ENCODE results near the gene CYP26C1. TPM values are rescaled to one million over a fixed set of nuclear protein-coding genes. Genes with fewer than 3 reads are reported as not detected.

CYP26C1 gene
- total RNA-seq, 1 donor from 2014 or later = 0.10 TPM

DNA sequence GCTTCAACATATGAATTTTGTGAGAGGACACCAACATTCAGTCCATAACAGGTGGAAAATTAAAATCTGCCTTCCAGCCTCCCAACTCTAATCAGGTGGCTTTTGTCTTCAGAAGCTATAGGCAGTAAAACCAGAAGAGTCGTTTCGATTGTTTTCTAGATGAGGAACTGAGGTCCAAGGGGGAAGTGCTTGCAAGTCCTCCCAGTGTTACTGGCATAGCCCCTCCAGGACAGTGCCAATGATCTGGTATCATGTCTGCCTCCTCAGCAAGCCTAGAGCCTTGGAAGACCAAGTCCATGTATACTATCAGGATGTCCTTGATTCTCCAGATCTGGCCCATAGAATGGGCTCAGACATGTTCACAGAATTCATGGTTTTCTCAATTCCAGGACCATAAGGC lies 30.0 kb downstream of the CYP26C1 start:
- Mint-ChIP-seq H3K9me3 (ENCODE audit: unreplicated experiment) (no peaks in the 10 kb centered on the region), H3K27ac (ENCODE audit: unreplicated experiment) (no peak overlapping the region), H3K27me3 (ENCODE audit: unreplicated experiment) (no peaks in the 10 kb centered on the region), H3K4me1 (ENCODE audit: low read depth, unreplicated experiment) (peaks cover 5% of the 10 kb centered on the region), H3K36me3 (ENCODE audit: unreplicated experiment) (no peaks in the 10 kb centered on the region), H3K4me3 (ENCODE audit: unreplicated experiment) (no peak overlapping the region)
- TF ChIP-seq, protein P1, sequence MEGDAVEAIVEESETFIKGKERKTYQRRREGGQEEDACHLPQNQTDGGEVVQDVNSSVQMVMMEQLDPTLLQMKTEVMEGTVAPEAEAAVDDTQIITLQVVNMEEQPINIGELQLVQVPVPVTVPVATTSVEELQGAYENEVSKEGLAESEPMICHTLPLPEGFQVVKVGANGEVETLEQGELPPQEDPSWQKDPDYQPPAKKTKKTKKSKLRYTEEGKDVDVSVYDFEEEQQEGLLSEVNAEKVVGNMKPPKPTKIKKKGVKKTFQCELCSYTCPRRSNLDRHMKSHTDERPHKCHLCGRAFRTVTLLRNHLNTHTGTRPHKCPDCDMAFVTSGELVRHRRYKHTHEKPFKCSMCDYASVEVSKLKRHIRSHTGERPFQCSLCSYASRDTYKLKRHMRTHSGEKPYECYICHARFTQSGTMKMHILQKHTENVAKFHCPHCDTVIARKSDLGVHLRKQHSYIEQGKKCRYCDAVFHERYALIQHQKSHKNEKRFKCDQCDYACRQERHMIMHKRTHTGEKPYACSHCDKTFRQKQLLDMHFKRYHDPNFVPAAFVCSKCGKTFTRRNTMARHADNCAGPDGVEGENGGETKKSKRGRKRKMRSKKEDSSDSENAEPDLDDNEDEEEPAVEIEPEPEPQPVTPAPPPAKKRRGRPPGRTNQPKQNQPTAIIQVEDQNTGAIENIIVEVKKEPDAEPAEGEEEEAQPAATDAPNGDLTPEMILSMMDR (IDR thresholded peaks at IDR 0.05; ENCODE audit: partially characterized antibody, unreplicated experiment) = no peak
- no peak for DNase-seq

DNA sequence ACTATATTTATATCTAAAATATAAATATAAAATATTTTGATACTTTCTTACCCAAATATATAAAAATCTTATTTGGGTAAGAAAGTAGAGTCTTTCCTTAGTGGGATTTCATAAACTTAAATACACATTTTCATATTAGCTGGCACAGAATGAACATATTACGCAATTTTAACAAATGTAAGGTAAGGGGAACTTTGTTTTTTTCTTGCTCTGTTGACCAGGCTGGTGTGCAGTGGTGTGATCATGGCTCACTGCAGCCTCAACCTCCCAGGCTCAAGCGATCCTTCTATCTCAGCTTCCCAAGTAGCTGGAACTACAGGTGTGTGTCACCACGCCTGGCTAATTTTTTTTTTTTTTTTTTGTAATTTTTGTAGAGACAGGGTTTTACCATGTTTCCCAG lies 31.4 kb downstream of the CYP26C1 start:
- H3K27me3 Mint-ChIP-seq (ENCODE audit: unreplicated experiment) = no peaks in the 10 kb centered on the region
- no peak overlapping the region for H3K4me3 Mint-ChIP-seq (ENCODE audit: unreplicated experiment)
- no peaks in the 10 kb centered on the region for H3K9me3 Mint-ChIP-seq (ENCODE audit: unreplicated experiment)
- no peaks in the 10 kb centered on the region for H3K36me3 Mint-ChIP-seq (ENCODE audit: unreplicated experiment)
- TF ChIP-seq, protein P1 (IDR thresholded peaks at IDR 0.05; ENCODE audit: partially characterized antibody, unreplicated experiment) = no peak
- DNase-seq = no peak
- peaks cover 5% of the 10 kb centered on the region for H3K4me1 Mint-ChIP-seq (ENCODE audit: low read depth, unreplicated experiment)
- no peak overlapping the region for H3K27ac Mint-ChIP-seq (ENCODE audit: unreplicated experiment)

DNA sequence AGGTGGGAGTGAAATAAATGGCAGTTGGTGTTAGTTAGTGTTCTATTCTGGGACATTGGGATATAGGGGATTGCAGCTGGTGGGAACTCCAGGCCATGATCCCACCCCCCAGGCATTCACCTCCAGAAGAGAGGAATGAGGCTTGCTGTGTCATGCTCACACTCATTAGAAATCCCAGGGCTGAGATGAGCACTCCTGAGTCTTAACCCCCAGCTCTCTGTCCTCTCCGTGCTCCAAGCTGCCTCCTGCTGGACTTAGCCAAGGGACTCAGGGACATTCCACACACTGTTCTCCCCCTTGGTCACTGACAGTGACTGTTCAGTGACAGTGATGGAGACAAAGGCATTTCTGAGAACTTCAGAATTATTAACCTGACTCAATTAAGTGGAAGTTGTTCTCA lies 34.6 kb downstream of the CYP26C1 start:
- H3K9me3 Mint-ChIP-seq (ENCODE audit: unreplicated experiment) = no peaks in the 10 kb centered on the region
- no peak overlapping the region for H3K27ac Mint-ChIP-seq (ENCODE audit: unreplicated experiment)
- TF ChIP-seq, protein P1 (IDR thresholded peaks at IDR 0.05; ENCODE audit: partially characterized antibody, unreplicated experiment) = no peak

DNA sequence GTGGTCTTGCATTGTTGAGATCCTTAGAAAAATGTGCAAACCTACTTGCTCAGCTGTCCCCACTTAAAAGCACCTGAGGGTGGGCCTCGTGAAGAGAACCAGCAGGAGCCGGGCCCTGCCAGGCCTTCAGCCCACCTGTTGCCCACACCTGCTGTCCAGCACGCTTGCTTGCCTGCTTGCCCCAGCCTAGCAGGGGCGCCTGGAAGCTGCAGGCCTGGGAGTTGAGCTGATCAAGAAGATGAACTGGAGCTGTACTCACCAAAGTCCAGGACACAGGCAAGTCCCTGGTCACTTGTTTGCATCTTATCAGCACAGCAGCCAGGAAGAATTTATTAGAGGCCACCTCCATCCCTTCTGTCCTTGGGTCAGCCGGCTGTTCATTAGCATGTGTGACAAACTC lies 36.3 kb downstream of the CYP26C1 start:
- H3K4me3 Mint-ChIP-seq (ENCODE audit: unreplicated experiment) = no peak overlapping the region
- no peak overlapping the region for H3K27ac Mint-ChIP-seq (ENCODE audit: unreplicated experiment)
- H3K9me3 Mint-ChIP-seq (ENCODE audit: unreplicated experiment) = no peaks in the 10 kb centered on the region

More for the DNA sequence above, 34.6 kb downstream of the CYP26C1 start:
- Mint-ChIP-seq H3K36me3 (ENCODE audit: unreplicated experiment) (no peaks in the 10 kb centered on the region), H3K4me3 (ENCODE audit: unreplicated experiment) (no peak overlapping the region), H3K27me3 (ENCODE audit: unreplicated experiment) (no peaks in the 10 kb centered on the region), H3K4me1 (ENCODE audit: low read depth, unreplicated experiment) (no peaks in the 10 kb centered on the region)
- no peak for DNase-seq

DNA sequence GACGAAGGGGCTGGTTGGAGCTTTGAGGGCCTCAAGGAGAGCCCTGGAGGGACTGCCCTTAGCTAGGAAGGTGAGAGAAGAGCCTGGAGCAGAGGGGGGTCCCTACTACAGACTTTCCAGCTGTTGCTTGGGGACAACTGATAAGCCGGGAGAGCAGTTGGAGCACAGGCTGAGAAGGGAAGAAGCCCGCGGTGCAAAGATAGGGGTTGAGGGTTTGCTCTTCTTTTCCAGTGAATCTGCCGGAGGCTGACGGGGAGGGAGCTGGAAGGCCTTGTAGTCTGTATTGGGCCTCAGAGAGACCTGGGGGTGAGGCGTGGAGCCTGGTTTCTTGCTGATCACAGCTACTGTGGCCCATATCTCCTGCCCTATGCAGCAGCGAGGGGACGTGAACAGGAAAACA lies 36.8 kb downstream of the CYP26C1 start:
- no peaks in the 10 kb centered on the region for H3K27me3 Mint-ChIP-seq (ENCODE audit: unreplicated experiment)
- H3K9me3 Mint-ChIP-seq (ENCODE audit: unreplicated experiment) = no peaks in the 10 kb centered on the region
- no peaks in the 10 kb centered on the region for H3K4me1 Mint-ChIP-seq (ENCODE audit: low read depth, unreplicated experiment)
- no peak for DNase-seq
- TF ChIP-seq, protein P1 (IDR thresholded peaks at IDR 0.05; ENCODE audit: partially characterized antibody, unreplicated experiment) = no peak
- no peak overlapping the region for H3K4me3 Mint-ChIP-seq (ENCODE audit: unreplicated experiment)
- H3K36me3 Mint-ChIP-seq (ENCODE audit: unreplicated experiment) = no peaks in the 10 kb centered on the region
- no peak overlapping the region for H3K27ac Mint-ChIP-seq (ENCODE audit: unreplicated experiment)

More for the DNA sequence above, 36.3 kb downstream of the CYP26C1 start:
- Mint-ChIP-seq H3K4me1 (ENCODE audit: low read depth, unreplicated experiment) (no peaks in the 10 kb centered on the region), H3K27me3 (ENCODE audit: unreplicated experiment) (no peaks in the 10 kb centered on the region), H3K36me3 (ENCODE audit: unreplicated experiment) (no peaks in the 10 kb centered on the region)
- TF ChIP-seq, protein P1 (IDR thresholded peaks at IDR 0.05; ENCODE audit: partially characterized antibody, unreplicated experiment) = no peak
- no peak for DNase-seq
